Activated T-cell treated with anti-CD3 and anti-CD28 coated beads for 48 hours (primary cell): ENCODE measurements around the gene TTC7B.
"Not testable (repeated sequence)": the region's sequence is repeated elsewhere in the genome, so short reads cannot be mapped to it uniquely, and the experiment has no call there.

Experiments
- DNase-seq: peaks from one replicate; pipeline ENCODE4 v3.0.0-alpha.2; 2020; ENCODE audit warnings: low read depth

Gene TTC7B, protein sequence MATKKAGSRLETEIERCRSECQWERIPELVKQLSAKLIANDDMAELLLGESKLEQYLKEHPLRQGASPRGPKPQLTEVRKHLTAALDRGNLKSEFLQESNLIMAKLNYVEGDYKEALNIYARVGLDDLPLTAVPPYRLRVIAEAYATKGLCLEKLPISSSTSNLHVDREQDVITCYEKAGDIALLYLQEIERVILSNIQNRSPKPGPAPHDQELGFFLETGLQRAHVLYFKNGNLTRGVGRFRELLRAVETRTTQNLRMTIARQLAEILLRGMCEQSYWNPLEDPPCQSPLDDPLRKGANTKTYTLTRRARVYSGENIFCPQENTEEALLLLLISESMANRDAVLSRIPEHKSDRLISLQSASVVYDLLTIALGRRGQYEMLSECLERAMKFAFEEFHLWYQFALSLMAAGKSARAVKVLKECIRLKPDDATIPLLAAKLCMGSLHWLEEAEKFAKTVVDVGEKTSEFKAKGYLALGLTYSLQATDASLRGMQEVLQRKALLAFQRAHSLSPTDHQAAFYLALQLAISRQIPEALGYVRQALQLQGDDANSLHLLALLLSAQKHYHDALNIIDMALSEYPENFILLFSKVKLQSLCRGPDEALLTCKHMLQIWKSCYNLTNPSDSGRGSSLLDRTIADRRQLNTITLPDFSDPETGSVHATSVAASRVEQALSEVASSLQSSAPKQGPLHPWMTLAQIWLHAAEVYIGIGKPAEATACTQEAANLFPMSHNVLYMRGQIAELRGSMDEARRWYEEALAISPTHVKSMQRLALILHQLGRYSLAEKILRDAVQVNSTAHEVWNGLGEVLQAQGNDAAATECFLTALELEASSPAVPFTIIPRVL

DNA sequence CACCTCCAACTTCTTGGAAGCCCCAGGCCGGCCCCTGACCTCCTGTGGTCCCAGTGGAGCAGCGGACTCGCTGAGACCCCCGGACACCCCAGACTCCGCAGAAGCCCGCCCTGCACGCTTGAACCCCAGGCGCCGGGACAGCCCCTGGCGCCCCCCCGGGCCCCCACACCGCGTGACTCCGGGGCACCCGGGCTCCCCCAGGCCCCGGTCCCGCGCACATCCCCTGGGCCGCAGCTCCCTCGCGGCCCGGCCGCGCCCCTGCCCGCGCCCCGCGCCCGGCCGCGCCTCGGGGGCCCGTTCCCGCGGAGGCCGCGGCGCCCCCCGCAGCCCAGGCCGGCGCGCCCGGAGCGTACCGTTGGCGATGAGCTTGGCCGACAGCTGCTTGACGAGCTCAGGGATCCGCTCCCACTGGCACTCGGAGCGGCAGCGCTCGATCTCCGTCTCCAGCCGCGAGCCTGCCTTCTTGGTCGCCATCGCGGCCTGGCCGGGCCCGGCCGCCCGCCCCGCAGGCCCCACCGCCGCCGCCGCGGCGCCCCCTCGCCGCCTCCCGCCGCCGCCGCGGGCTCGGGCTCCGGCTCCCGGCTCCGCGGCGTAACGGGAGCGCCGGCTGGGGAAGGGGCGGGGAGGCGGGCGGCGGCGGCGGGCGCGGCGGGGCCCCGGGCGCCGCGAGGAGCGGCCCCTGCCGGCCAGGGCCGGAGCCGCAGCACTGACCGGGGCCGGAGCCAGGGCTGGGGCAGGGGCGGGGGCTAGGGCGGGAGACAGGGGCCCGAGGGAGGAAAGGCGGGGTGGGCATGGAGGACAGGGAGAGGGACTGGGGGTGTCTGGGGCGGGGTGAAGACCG lies at the start of gene TTC7B:
TSS of gene TTC7B (minus strand) at position 609 of the 841 bp plus-strand sequence. CDS start at position 474, 135 bp downstream.
- peak; percentile 29 for DNase-seq

DNA sequence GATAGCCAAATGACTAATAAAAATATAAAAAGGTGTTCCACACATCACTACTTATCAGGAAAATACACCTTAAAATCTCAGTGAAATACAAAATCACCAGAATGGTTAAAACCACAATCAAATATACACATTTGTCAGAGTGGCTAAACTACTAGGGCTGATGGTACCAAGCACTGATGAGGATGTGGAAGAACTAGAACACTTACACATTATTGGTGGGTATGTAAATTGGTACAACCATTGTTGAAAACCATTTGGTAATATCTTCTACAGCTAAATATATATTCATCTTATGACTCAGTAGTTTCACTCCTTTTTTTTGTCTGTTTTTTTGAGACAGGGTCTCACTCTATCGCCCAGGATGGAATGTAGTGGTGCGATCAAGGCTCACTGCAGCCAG lies 48.5 kb upstream of the TTC7B start:
- DNase-seq = no peak

DNA sequence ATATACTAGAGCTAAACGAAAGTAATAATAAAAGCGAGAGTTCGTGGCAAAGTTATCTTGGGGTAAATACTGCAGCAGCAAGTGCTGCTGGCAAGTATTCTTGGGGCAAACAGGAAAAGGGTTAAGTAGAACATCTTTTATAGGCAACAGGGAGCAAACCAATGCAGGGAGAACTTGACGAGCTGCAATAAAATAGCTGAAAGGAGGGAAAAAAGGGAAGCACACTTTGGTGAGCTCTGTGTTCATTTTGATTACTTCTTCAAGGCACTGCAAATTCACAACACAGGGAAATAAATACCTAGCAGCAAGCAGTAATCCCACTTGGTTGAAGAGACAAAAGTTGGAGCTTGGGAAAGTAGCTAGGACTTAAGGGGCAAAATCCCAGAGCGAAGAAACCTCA lies 42.3 kb upstream of the TTC7B start:
- no peak for DNase-seq

DNA sequence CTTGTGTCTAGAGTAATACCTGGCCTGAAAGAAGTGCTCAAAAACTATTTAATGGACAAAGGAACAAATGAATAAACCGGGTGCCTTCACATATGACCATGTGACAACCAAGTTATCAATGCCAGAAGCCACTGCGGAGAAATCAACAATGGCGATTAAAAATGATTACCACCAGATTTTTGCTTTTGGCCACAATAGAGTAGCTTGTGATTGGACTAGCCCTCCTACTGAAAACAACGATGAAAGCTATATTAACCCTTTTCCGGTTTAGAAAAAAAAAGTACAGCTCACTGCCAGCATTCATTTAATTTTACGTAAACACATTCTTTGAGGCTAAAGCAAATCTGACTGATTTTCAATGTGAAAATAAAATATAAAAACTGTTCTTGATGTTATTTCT lies 41.6 kb upstream of the TTC7B start:
- DNase-seq = no peak

DNA sequence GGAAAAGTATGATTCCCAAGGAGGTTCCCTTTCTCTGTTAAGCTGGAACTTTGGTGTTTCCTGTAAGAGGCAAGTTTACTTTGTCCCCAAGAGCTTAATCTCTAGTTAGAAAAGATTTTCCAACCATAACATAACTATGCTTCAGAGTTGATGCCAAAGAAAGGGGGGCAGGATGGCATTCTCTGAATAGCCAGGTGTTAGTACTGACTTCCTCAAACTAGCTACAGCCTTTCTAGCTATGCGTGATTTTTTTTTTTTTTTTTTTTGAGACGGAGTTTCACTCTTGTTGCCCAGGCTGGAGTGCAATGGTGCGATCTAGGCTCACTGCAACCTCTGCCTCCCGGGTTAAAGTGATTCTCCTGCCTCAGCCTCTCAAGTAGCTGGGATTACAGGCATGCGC lies 39.9 kb upstream of the TTC7B start:
- not testable (repeated sequence) for DNase-seq

DNA sequence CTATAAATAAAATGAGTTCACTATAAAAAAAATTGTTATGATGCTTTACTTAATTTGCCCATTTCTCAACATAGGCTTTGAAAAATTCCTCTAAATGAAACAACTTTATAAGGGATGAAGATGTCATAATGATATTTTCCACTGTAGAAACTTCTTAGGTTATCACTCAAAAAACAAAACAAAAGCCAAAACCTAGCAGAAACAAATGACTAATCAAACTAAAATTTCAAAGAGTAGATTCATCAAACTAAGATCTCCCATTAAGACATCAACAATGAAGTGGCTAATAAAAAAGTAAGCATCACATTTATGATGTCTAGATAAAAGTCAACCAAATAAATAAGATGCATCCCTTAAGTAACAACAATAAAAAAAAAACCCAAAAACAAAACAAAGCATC lies 36.9 kb upstream of the TTC7B start:
- no peak for DNase-seq

DNA sequence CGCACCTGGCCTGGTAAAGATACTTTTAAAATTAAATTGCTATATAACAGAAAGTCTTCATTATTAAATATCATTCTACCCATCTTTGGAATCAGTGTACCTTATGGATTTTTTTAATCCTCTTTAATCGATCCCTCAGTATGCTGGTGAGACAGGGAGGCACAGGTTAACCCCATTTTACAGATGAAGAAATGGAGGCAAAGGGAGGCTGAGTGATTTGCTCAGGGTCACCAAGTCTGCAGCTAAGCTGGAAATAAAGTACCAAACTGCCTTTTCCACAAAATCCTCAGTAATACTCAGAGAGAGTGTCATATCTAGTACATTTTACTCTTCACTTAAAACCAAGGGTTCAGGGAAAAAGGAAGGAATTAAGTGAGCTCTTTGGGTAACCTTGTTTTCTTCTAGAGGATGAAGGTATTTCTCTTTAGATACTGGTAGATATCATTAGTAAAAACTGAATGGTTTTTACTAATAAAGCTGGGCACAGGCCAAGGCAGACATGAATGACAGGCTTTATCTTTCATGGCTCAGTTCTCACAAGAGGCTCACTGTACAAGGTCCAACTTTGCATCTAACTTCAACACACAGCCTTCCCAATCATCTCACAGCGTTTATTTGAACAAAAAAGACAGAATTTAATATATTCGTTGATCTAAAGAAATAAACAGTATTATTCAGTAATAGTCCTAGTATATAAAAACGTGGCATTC lies 35.3 kb upstream of the TTC7B start:
- no peak for DNase-seq

DNA sequence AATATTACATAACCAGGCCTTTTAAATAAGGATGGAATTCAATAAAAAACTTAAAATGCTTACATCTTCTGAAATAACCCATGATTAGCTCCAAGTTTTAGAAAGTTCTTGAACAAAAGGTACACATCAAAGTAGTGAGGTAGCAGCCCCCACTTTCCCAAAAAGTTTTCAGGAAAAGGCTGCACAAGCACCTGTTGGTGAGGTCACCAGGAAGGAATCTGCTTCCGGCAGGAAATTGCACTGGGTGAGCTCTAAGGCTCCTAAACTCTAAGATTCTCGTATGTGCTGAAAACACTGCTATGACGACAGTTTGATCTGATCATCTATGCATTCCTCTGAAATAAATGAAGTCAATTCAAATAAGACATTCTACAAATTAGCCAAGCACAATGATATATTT lies 34.3 kb upstream of the TTC7B start:
- no peak for DNase-seq

DNA sequence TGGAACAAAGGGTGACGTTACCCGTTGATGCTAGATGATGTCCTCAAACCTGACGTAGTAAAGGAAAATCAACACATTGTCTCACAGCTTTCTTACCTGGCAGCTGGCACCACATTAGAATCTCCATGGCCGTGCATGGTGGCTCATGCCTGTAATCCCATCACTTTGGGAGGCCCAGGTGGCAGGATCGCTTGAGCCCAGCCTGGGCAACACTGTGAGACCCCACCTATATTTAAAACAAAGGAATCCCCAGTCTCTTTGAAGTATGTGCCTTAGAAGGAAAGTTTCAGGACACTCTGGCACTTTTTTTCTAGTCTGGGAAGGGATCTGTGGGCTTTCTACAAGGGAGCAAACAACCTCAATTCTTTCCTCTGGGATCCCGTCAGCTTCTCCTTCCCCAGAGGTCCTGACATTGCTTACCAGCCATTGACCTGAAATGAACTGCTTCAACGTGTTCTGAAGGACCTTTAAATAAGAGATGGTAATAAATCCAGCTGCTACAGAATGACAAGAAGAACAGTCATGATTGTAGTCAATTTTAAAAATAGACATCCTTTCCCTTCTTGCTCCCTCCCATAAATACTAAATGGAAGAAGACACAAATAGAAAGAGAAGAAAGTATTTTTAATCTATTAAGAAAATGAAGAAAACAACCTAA lies 33.7 kb upstream of the TTC7B start:
- DNase-seq = no peak

DNA sequence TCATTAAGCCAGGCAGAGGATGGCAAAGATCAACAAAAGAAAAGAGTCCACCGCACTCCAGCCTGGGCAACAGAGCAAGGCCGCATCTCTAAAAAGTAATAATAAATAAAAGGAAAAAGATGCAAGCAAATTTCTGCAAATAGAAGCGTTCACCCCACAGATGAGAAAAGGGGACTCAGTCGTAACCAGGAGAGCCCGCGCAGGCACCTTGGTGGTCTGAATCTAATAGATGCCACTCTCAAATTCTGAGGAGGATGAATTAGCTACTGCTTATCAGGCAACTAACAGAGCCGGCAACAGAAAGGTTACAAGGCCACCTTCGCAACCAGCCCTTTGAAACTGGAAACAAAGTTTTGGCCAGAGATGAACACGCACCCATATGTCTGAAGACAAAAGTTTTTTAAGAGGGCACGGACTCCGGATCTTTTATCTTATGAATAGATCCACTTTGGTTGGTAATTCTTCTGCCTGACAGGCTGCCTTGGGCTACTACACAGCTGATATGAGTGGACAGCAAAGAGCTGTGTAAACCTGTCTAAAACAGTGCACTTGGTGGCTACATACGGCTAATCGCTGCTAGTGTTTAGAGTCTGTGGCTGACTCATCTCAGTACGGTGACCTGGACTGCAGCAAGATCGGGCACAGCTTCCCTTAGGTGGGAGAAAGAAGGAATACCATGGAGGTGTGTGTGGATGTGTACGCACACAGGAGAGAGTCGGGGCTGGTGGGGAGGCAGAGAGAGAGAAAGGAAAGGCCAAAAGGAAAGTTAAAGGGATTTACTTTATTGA lies 32.9 kb upstream of the TTC7B start:
- DNase-seq = no peak

DNA sequence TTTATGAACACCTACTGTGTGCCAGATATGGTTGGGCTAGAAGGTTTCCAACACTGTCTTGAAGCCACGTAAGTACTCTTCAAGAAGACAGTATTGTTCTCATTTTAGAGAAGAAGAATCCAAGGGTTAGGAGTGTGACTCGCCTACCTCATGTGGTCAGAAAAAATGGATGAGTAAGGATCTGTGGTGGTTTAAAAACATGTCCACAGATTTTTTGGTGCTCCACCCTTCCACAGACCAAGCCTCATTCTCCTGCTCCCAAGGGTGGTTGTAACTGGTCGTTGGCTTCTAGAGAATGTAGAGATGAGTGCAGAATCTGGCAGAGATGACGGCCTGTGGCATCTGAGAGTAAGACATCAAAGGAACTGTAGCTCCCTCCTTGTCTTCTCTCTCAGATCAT lies 30.3 kb upstream of the TTC7B start:
- DNase-seq = no peak

DNA sequence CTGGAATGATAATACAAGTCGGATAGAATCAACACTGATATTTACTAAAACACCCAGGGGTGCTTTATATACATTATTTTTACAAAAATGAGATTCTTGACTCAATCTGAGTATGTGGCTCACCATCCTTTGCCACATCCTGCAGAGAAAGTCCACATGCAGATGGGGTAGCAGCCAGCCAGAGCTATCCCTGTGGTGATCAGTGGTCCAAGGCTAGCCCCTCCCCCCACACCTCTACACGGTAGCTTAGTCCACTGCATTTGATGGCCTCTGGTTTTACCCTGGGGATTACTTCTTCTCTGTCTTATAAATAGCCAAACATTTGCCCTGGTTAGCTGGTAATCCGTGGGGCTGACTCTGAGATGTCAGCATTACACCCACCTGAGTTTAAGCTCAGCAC lies 28.1 kb upstream of the TTC7B start:
- DNase-seq = no peak

DNA sequence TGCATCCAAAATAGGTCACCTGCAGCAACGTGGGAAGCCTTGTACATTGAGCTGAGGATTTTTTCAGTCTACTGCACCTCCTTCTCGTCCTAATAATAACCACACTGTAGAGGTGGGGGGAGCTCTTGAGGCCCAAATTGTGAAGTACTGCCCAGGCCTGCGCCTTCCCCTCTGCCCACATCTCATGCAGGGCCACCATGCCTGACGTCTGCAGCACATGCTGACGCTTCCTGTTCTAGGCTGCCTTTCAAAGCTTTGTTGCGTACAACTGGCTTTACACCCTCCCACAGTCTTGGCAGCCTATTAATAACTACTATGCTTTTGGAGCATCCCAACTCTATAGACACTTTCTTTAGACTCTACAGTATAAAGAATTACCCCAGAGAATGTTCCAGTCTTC lies 26.5 kb upstream of the TTC7B start:
- DNase-seq = no peak

DNA sequence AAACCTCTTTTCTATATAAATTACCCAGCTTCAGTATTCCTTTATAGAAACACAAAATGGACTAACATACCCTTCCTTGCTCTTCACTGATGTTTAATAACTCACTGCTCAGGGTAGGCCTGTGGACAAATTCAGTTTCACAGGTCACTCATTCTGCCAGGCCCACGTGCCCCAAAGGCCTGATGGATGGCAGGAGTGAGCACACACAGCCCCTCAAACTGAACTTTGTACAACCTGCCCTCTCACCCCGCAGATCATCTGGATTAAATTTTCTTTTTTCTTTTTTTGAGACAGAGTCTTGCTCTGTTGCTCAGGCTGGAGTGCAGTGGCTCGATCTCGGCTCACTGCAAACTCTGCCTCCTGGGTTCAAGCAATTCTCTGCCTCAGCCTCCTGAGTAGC lies 24.4 kb upstream of the TTC7B start:
- not testable (repeated sequence) for DNase-seq

DNA sequence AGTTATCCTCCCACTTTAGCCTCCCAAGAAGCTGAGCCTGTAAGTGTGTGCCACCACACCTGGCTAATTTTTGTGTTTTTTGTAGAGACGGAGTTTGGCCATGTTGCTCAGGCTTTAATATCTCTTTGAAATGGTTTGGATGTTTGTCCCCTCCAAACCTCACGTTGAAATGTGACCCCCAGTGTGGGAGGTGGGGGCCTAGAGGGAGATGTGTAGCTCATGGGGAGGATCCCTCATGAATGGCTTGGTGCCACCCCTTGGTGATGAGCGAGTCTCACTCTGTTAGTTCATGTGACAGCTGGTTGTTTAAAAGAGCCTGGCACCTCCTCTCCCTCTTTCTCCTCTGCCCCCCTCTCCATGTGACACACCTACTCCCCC lies 23.6 kb upstream of the TTC7B start:
- DNase-seq = no peak

DNA sequence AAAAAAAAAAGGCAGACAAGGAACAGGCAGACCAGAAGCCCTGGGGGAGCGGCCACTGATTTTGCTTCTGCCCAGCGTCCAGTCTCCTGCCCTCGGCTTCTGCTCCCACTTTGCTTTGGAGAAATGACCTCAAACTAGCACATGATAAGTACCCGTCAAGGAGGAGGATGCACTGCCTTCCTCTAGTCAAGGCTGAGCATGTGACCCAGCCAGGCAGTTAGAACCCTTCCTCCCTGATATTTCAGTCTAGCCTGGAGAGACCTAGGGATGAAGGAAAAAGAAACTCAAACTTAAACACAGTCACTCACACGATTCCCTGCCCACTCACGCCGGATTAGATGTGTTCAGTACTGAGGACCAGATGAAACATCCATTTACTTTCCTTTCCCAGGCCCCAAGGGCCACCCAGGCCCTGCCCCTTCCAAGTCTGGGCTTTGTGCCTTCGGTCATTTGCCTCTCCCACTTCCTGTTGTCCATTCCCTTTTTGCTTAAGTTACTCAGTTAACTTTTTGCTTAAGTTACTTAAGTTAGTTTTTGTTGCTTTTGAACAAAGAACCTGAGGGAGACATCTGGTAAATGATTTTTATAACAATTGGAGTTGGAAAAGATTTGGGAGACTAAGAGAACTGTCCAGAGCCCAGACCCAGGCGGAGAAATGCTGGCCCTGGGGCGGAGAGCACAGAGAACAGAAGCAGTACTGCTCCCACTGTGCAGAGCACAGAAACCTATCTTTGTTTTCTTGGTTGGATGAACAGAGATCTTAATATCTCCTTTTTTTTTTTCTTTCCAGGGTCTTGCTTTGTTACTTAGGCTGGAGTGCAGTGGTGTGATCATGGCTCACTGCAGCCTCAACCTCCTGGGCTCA lies 23.0 kb upstream of the TTC7B start:
- no peak for DNase-seq

DNA sequence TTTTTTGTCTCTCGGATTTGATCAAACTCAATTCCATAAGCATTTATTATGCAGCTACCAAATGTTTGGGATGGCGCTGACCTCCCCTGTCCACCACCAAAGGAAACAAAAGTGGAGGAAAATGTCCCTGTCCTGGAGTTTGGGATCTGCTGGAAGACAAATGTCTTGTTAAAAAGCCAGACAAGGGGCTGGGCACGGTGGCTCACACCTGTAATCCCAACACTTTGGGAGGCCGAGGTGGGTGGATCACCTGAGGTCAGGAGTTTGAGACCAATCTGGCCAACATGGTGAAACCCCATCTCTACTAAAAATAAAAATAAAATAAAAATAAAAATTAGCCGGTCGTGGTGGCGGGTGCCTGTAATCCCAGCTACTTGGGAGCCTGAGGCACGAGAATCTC lies 22.3 kb upstream of the TTC7B start:
- not testable (repeated sequence) for DNase-seq

DNA sequence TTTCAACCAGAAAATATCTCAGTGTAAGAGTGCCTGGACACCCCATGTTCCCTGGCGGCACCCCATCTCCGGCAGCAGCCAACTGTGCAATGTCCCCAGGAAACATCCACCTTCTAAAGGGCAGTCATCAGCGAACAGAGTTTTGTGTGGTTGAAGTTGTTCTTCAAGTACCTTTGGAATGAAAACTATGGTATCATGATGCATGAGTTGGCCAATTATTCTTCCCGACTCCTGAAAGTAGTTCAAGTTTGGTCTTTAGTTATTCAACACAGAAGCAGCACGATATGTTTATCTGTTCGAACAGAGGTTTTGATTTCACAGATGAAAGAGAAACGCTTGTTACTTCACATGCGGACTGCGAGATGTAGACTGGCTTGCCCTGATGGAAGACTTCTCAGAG lies 21.1 kb upstream of the TTC7B start:
- no peak for DNase-seq

DNA sequence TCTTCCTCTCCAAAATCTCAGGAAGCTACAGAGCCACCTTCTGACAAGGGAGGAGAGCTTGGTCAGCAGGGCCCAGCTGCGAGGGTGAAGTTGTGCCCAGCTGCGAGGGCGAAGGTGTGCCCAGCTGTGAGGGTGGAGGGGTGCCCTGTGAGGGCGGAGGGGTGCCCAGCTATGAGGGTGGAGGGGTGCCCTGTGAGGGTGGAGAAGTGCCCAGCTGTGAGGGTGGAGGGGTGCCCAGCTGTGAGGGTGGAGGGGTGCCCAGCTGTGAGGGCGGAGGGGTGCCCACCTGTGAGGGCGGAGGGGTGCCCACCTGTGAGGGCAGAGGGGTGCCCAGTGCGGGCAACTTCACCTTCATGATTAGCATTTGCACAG lies 20.4 kb upstream of the TTC7B start:
- no peak for DNase-seq

DNA sequence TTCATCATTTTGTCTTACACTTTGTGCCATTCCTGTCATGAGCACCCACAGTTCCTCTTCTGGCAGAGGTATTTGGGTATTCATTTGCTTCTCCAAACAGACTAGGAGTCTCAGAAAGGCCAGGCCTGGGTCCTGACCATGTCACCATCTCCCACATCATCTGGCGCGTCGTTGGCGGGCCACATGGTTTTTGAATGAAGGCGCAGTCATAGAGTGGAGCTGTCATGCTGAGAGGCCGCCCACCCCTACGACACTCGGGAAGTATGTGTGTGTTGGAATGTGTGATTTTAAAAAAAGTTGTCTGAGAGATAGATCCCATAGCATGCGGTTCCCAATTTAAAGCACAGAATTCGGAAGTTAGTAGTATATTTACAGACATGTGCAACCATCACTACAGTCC lies 15.6 kb upstream of the TTC7B start:
- DNase-seq = no peak
